K562 (cell line): ENCODE measurements around the gene YIPF5. TPM values are rescaled to one million over a fixed set of nuclear protein-coding genes. Genes with fewer than 3 reads are reported as not detected.

Experiments
- MXI1 ChIP-seq: IDR thresholded peaks from 2 replicates; pipeline ENCODE4 v1.6.1; 2011; ENCODE audit warnings: low read depth, mild to moderate bottlenecking, improper control_type of control experiment, low read length
- NCOA2 ChIP-seq, 2 experiments: fragments of 450-650 bp; IDR thresholded peaks; 2 replicates each; pipeline ENCODE4 v1.6.1; 2018; ENCODE audit warnings: mild to moderate bottlenecking in 2 of 2, moderate library complexity in 1 of 2; ENCODE audit not compliant: partially characterized antibody in 2 of 2
- NCOR1 ChIP-seq: fragments of 450-650 bp; IDR thresholded peaks from 2 replicates; pipeline ENCODE4 v1.6.1; 2016; ENCODE audit warnings: mild to moderate bottlenecking, moderate library complexity
- NFE2L1 ChIP-seq: fragments of 450-650 bp; IDR thresholded peaks from 2 replicates; pipeline ENCODE4 v1.6.1; 2016; ENCODE audit warnings: missing genetic modification characterization, low read depth, mild to moderate bottlenecking, missing compliant biosample characterization, moderate library complexity, borderline replicate concordance
- NRF1 ChIP-seq, 2 experiments: fragments of 450-650 bp; IDR thresholded peaks in 1 of 2; conservative IDR thresholded peaks in 1 of 2; 2 replicates each; pipeline ENCODE4 v1.6.1; 2014; ENCODE audit warnings: mild to moderate bottlenecking in 2 of 2
- PHF21A ChIP-seq: fragments of 450-650 bp; IDR thresholded peaks from 2 replicates; pipeline ENCODE4 v1.6.1; 2017; ENCODE audit warnings: low read depth, borderline replicate concordance
- PRMT5 ChIP-seq: sonication (generic); formaldehyde crosslinking; IDR thresholded peaks from 2 replicates; pipeline ENCODE4 v1.5.0; 2020; ENCODE audit warnings: missing genetic modification reagents
- ZBTB8A ChIP-seq: fragments of 450-650 bp; IDR thresholded peaks from 2 replicates; pipeline ENCODE4 v1.6.1; 2018; ENCODE audit warnings: mild to moderate bottlenecking, moderate library complexity; ENCODE audit not compliant: partially characterized antibody
- ZNF347 ChIP-seq: fragments of 450-650 bp; formaldehyde crosslinking; IDR thresholded peaks from 2 replicates; pipeline ENCODE4 v1.4.0; 2020; ENCODE audit warnings: low read depth, mild to moderate bottlenecking, moderate library complexity
- polyA plus RNA-seq, 8 experiments: library from polyadenylated mRNA; depleted of rRNA in 4 of 8; stranded (reverse) in 5 of 8; unstranded in 3 of 8; fragments of >200 nt; fragmentation: Nextera tagmentation in 2 of 8; fragmentation: Illumina TruSeq in 1 of 8; extraction: Ambion mirVana in 2 of 8; extraction: Trizol in 1 of 8; gene quantifications; 2 replicates each; pipeline versions ENCODE4 v1.2.1 to v1.2.3, GENCODE V29; 2011 to 2014; ENCODE audit warnings: inconsistent platforms in 1 of 8, missing spikeins in 1 of 8
- total RNA-seq, 7 experiments: library from RNA; depleted of rRNA in 6 of 7; stranded (reverse); fragments of >200 nt in 6 of 7; fragmentation: Illumina TruSeq in 2 of 7; extraction: Trizol in 2 of 7; gene quantifications; 2 replicates each; pipeline versions ENCODE4 v1.2.1 to v1.2.3, GENCODE V29; 2011 to 2021; ENCODE audit warnings: low replicate concordance in 1 of 7
- TF ChIP-seq, protein P1 (sequence below): fragments of 250-450 bp; sonication (Bioruptor Pico); IDR thresholded peaks from 2 replicates; pipeline ENCODE4 v1.5.0; 2020; ENCODE audit warnings: mild to moderate bottlenecking
- TF ChIP-seq, protein P2 (sequence below): fragments of 450-650 bp; IDR thresholded peaks from 2 replicates; pipeline ENCODE4 v1.6.1; 2016; ENCODE audit warnings: borderline replicate concordance

The YIPF5 gene
- total and polyA plus RNA-seq, 9 of the 15 experiments (the other 6 are each of a cell fraction or from before 2014, with no cell fraction given): 12.1 to 52.9 (median 33.7) TPM

DNA sequence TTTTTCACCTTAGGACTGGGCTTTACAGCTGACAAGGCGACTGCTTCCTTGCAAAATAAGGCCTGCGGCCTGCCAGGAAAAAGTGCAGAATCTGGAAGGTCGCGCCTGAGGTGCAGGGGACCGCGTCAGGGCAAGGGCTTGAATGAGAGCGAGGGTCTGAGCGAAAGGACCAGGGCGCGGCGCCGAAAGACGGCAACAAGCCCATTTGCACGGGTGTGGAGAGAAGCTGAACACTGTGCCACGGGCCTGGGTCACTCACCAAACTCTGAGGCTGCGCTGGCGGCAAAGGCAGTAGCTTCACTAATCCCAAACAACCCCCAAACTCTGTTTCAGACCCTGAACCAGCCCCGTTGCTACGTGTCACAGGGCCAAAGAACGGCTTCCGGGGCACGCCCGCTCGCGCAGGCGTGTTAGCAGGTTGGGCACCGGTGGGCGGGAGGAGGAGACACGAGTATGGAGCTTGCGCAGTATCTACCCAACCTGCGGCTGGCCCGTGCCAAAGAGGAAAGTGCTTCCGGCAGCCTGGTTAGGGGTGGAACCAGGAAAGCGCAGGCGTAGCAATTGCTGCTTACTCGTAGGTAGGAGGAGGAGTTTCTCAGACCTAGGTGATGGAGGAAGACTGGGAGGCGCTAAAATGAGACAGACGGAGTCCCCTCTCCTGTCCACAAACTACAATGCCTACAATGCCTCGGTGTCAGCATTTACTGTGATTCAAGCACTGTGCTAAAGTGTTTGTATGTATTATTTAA, at the start of gene YIPF5, which contains the start of gene KCTD16 (continued):
- TF ChIP-seq MXI1 (no peak), NCOR1 (no peak), ZBTB8A (no peak), PHF21A (no peak), ZNF347 (CRISPR knock-in tag) (no peak), NRF1 (conservative IDR thresholded peaks at IDR 0.05 in 1 of 2, IDR thresholded peaks at IDR 0.05 in 1 of 2) (peak; percentile 96 to 97), NCOA2 (IDR thresholded peaks at IDR 0.05; ENCODE audit: partially characterized antibody in 2 of 2) (no peak), NFE2L1 (tag) (no peak), PRMT5 (no peak)
- TF ChIP-seq, protein P1, sequence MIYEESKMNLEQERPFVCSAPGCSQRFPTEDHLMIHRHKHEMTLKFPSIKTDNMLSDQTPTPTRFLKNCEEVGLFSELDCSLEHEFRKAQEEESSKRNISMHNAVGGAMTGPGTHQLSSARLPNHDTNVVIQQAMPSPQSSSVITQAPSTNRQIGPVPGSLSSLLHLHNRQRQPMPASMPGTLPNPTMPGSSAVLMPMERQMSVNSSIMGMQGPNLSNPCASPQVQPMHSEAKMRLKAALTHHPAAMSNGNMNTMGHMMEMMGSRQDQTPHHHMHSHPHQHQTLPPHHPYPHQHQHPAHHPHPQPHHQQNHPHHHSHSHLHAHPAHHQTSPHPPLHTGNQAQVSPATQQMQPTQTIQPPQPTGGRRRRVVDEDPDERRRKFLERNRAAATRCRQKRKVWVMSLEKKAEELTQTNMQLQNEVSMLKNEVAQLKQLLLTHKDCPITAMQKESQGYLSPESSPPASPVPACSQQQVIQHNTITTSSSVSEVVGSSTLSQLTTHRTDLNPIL (CRISPR knock-in tag): no peak
- TF ChIP-seq, protein P2, sequence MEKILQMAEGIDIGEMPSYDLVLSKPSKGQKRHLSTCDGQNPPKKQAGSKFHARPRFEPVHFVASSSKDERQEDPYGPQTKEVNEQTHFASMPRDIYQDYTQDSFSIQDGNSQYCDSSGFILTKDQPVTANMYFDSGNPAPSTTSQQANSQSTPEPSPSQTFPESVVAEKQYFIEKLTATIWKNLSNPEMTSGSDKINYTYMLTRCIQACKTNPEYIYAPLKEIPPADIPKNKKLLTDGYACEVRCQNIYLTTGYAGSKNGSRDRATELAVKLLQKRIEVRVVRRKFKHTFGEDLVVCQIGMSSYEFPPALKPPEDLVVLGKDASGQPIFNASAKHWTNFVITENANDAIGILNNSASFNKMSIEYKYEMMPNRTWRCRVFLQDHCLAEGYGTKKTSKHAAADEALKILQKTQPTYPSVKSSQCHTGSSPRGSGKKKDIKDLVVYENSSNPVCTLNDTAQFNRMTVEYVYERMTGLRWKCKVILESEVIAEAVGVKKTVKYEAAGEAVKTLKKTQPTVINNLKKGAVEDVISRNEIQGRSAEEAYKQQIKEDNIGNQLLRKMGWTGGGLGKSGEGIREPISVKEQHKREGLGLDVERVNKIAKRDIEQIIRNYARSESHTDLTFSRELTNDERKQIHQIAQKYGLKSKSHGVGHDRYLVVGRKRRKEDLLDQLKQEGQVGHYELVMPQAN: peak; percentile 90
